IMR-90 (cell line): ENCODE measurements around the gene C13orf42.

Source experiments
- BHLHE40 ChIP-seq: fragments of 150-350 bp; IDR thresholded peaks from 2 replicates; pipeline ENCODE4 v1.6.1; 2016; ENCODE audit warnings: mild to moderate bottlenecking, low read depth, low read length
- CEBPB ChIP-seq: IDR thresholded peaks from 2 replicates; pipeline ENCODE4 v1.6.1; 2012; ENCODE audit warnings: low read depth, low read length, improper control_type of control experiment
- CHD1 ChIP-seq: IDR thresholded peaks from 2 replicates; pipeline ENCODE4 v1.6.1; 2012; ENCODE audit warnings: low read depth, low read length, improper control_type of control experiment
- CTCF ChIP-seq: conservative IDR thresholded peaks from 2 replicates; pipeline ENCODE4 v1.5.1; 2012; ENCODE audit warnings: mild to moderate bottlenecking, low read depth, low read length, improper control_type of control experiment
- FOS ChIP-seq: fragments of 150-350 bp; IDR thresholded peaks from 2 replicates; pipeline ENCODE4 v1.6.1; 2016; ENCODE audit warnings: low read depth, low read length
- MAFK ChIP-seq: IDR thresholded peaks from 2 replicates; pipeline ENCODE4 v1.6.1; 2012; ENCODE audit warnings: low read depth, low read length, improper control_type of control experiment
- MAZ ChIP-seq: IDR thresholded peaks from 2 replicates; pipeline ENCODE4 v1.6.1; 2012; ENCODE audit warnings: low read depth, mild to moderate bottlenecking, low read length, improper control_type of control experiment, moderate library complexity, borderline replicate concordance
- POLR2A ChIP-seq: IDR thresholded peaks from 2 replicates; pipeline ENCODE4 v1.6.1; 2012; ENCODE audit warnings: mild to moderate bottlenecking, low read depth, low read length
- RAD21 ChIP-seq: IDR thresholded peaks from 2 replicates; pipeline ENCODE4 v1.6.1; 2012; ENCODE audit warnings: low read length, improper control_type of control experiment
- SMC3 ChIP-seq: fragments of 150-350 bp; IDR thresholded peaks from 2 replicates; pipeline ENCODE4 v1.6.1; 2016; ENCODE audit warnings: low read depth, mild to moderate bottlenecking, antibody characterized with exemption, low read length, moderate library complexity

GRCh38 chr13:51041126-51041525 is 69.9 kb downstream of the C13orf42 start:
- no peak for TF ChIP-seq CTCF
- TF ChIP-seq POLR2A: no peak
- no peak for TF ChIP-seq CEBPB
- no peak for TF ChIP-seq MAFK
- no peak for TF ChIP-seq RAD21
- TF ChIP-seq BHLHE40: no peak
- TF ChIP-seq MAZ: no peak
- no peak for TF ChIP-seq SMC3
- TF ChIP-seq FOS: no peak
- no peak for TF ChIP-seq CHD1
